Stimulated activated CD8-positive, alpha-beta memory T cell treated with anti-CD3 and anti-CD28 coated beads, Interleukin-12 subunit alpha, Interleukin-12 subunit beta, amount 100 ng/mL, for 24 hours (primary cell): Measurements from ENCODE around the gene IGFL2.

Source experiments
- DNase-seq: peaks from one replicate; pipeline ENCODE4 v3.0.0-alpha.2; 2020; ENCODE audit errors: extremely low read depth

The IGFL2 gene

GRCh38 chr19:46209051-46209450 lies 61.0 kb downstream of the IGFL2 start:
- no peak for DNase-seq

GRCh38 chr19:46209472-46209871 lies 61.4 kb downstream of the IGFL2 start:
- no peak for DNase-seq

GRCh38 chr19:46210669-46211068 lies 62.6 kb downstream of the IGFL2 start:
- DNase-seq: no peak
